ENCODE measurements around the gene TEX19.
"Not testable (repeated sequence)": the region's sequence is repeated elsewhere in the genome, so short reads cannot be mapped to it uniquely, and the experiment has no call there.

TEX19 gene

GRCh38 chr17:82406131-82406671 lies 47.2 kb downstream of the TEX19 start:
- DNase-seq (ENCODE audit: low spot score): no peak

- DNase-seq (ENCODE audit: low spot score): no peak
Observed at GRCh38 chr17:82407255-82407654, 48.2 kb downstream of the TEX19 start.

GRCh38 chr17:82408288-82408937 lies 49.4 kb downstream of the TEX19 start:
- DNase-seq (ENCODE audit: low spot score): no peak

GRCh38 chr17:82408938-82409318 lies 49.9 kb downstream of the TEX19 start:
- DNase-seq (ENCODE audit: low spot score): no peak

- no peak for DNase-seq (ENCODE audit: low spot score)
Observed at GRCh38 chr17:82410014-82410716, 51.1 kb downstream of the TEX19 start.

- no peak for DNase-seq (ENCODE audit: low spot score)
Observed at GRCh38 chr17:82411396-82412053, 52.5 kb downstream of the TEX19 start.

GRCh38 chr17:82412081-82412480 lies 53.0 kb downstream of the TEX19 start:
- not testable (repeated sequence) for DNase-seq (ENCODE audit: low spot score)

GRCh38 chr17:82412535-82413520 lies 53.8 kb downstream of the TEX19 start:
- no peak for DNase-seq (ENCODE audit: low spot score)
